Central memory CD4-positive, alpha-beta T cell (primary cell): ENCODE data around the gene RGPD3.
A peak's percentile ranks its signal among the peaks of the same experiment; 100 is the strongest.
"Not testable (repeated sequence)": the region's sequence is repeated elsewhere in the genome, so short reads cannot be mapped to it uniquely, and the experiment has no call there.

ENCODE experiments used
- DNase-seq: peaks from one replicate; pipeline ENCODE4 v3.0.0; 2022

Gene RGPD3

DNA sequence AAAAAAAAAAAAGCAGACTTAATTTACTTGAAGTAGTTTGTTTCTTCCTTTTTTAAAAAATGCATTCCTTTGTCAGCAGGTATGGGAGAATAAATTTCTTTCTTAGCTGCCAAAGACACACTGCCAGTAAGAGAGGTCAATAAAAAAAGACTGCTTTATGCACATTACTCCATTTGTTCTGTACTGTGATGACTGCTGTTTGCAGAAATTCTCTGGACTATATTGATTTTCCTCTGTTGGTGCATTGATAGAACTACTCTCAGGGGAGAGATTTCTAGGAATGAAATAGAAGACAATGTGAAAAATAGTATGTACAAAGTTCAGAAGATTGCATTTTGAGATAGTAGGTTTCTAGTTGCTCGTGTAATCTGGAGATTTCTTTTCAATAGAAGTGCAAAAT, 11.3 kb upstream of the RGPD3 start:
- DNase-seq, result not testable (repeated sequence)

DNA sequence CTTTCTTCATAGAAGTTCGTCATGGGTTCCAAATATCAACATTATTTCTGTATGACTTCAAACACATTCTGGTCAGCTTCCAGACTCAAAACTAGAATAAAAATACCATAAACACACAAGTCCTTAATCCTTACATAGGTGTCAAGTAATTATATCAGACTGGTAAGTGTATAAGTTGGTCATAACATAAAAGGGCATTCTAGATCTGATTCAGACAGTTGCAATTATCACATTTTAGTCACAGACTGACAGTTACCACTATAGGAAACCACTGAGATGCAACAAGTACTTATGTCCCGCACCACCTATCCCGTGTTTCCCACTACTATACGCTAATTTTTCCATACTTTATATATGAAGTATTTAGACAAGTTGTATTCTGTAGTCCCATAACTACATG, 9.4 kb upstream of the RGPD3 start:
- DNase-seq, result not testable (repeated sequence)

GRCh38 chr2:106470658-106471057, 2.4 kb upstream of the RGPD3 start:
- DNase-seq, result peak; percentile 29

DNA sequence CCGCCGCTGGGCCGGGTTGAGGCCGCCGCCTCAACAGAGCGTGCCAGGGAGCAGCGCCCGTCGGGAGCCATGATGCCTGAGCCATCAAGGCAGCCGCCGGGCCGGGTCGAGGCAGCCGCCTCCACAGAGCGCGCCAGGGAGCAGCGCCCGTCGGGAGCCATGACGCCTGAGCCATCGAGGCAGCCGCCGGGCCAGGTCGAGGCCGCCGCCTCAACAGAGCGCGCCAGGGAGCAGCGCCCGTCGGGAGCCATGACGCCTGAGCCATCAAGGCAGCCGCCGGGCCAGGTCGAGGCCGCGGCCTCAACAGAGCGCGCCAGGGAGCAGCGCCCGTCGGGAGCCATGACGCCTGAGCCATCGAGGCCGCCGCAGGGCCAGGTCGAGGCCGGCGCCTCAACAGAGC, 697 bp downstream of the RGPD3 start:
- not testable (repeated sequence) for DNase-seq

DNA sequence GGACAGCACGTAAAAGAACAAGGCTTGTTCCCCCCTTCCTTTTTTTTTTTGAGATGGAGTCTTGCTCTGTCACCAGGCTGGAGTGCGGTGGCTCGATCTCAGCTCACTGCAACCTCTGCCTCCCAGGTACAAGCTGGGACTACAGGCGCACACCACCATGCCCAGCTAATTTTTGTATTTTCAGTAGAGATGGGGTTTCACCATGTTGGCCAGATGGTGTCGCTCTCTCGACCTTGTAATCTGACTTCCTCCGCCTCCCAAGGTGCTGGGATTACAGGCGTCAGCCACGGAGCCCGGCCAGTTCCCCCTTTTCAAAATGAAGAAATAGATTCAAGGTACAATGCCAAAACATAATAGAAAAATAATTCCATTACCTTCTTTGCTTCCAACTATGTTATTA, 6.3 kb downstream of the RGPD3 start:
- not testable (repeated sequence) for DNase-seq

GRCh38 chr2:106390680-106391079, 77.5 kb downstream of the RGPD3 start:
- DNase-seq, result not testable (repeated sequence)

- DNase-seq, result not testable (repeated sequence)
Observed at GRCh38 chr2:106388814-106389410, 79.3 kb downstream of the RGPD3 start.

GRCh38 chr2:106384548-106384947, 83.7 kb downstream of the RGPD3 start:
- DNase-seq, result not testable (repeated sequence)

DNA sequence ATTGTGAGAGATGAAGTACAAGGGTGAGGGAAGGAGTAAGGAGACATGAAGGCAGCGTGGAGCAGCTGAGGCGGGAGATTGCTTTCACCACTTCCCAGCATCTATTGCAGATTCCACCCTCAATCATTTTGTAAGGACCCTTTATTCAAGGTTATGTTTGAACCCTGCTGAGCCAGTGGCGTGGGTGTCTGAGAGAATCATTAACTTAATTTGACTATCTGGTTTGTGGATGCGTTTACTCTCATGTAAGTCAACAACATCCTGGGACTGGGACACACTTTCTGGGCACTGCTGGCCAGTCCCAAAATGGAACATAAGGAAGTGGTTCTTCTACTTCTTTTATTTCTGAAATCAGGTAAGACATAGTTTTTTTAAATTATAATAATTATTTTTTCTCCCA, 86.3 kb downstream of the RGPD3 start:
- not testable (repeated sequence) for DNase-seq

GRCh38 chr2:106379567-106379966, 88.6 kb downstream of the RGPD3 start:
- DNase-seq, result not testable (repeated sequence)

GRCh38 chr2:106369182-106369581, 99.0 kb downstream of the RGPD3 start:
- not testable (repeated sequence) for DNase-seq

GRCh38 chr2:106366204-106366885, 101.9 kb downstream of the RGPD3 start:
- no peak for DNase-seq

DNA sequence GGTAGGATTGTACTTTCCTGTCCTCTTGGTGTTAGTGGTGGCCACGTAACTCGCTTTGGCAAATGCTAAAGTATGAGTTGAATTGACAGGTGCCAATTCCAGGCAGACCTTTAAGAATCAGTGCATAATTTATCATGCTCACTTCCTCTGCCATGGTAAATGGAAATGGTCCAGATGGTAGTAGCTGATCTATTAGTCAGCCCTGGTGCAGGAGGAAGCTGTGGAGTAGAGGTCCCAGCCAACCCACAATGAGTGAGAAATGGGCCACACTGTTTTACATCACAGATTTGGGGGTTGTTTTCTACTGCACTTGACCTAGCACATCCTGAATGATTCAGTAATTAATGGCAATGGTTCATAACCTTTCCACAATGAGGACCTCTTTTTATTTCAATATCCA, 104.4 kb downstream of the RGPD3 start:
- no peak for DNase-seq

- no peak for DNase-seq
Observed at GRCh38 chr2:106362789-106363188, 105.4 kb downstream of the RGPD3 start.

DNA sequence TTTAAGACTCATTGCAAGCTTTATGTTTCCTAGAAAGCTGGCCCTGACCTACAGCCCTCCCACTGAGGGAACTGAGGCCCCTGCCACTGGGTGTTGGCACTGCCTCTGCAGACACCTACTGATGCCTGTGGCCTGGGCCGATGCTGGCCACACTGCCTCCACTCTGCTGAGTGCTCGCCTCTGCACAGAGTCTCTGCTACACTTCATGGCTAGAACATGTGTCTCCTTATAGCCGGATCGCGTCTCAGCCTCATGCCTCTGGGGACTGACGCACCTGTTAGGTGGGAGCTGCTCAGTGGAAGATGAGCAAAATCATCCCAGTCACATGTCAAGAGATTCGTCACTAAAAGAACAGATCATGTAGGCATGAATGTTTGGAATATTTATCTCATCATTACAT, 108.7 kb downstream of the RGPD3 start:
- no peak for DNase-seq

DNA sequence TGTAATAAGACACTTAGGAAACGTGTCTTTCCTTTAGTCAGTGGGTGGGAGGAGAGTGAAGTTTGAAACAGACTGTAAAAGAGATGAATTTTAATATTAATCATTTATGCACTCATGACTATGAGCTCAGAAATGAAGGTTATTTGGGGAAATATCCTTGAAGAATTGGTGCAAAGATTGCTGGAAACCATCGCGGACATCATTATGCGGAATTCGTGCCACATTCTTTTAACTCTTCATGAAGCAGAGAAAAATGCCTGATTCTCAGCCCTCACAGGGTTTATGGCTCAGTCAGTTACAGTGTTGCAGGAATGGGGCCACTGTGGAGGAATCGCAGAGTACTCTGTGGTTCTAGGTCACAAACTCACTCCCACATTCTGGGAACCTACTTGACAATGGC, 109.7 kb downstream of the RGPD3 start:
- no peak for DNase-seq

- no peak for DNase-seq
Observed at GRCh38 chr2:106358081-106358480, 110.1 kb downstream of the RGPD3 start.

GRCh38 chr2:106356291-106356690, 111.9 kb downstream of the RGPD3 start:
- DNase-seq, result no peak

- no peak for DNase-seq
Observed at GRCh38 chr2:106353676-106354075, 114.5 kb downstream of the RGPD3 start.

- no peak for DNase-seq
Observed at GRCh38 chr2:106350980-106351379, 117.2 kb downstream of the RGPD3 start.

DNA sequence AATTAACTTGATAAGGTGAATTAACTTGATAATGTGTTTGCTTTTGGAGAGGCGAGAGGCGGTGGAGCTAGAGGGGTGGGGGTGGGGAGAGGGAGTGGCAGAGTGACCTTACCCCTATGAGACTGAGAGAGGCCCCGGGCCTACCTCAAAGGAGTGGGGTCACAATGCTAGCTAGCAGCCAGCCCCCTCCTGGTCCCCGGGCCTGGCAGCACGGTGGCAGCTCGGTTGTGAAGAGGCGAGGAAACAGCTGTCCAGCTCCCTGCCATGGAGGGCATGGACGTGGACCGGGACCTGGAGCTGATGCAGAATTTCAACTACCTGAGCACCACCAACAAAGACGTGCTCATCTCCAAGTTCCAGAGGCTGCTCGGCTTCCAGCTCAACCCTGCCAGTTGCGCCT, 123.9 kb downstream of the RGPD3 start:
- no peak for DNase-seq

GRCh38 chr2:106343274-106343673, 124.9 kb downstream of the RGPD3 start:
- DNase-seq, result no peak

- no peak for DNase-seq
Observed at GRCh38 chr2:106342831-106343251, 125.4 kb downstream of the RGPD3 start.

GRCh38 chr2:106341666-106342065, 126.5 kb downstream of the RGPD3 start:
- DNase-seq, result no peak
